HUES6 (cell line): ENCODE measurements around the gene PROX1.

Experiments
- H3K27ac ChIP-seq: 2 replicates; pipeline ENCODE4 v1.7.0; 2013; ENCODE audit warnings: low read depth, mild to moderate bottlenecking, low read length, inconsistent platforms
- H3K27me3 ChIP-seq: 2 replicates; pipeline ENCODE4 v1.6.1; 2013; ENCODE audit warnings: low read length; ENCODE audit not compliant: control insufficient read depth, insufficient read depth
- H3K36me3 ChIP-seq: 2 replicates; pipeline ENCODE4 v1.6.1; 2013; ENCODE audit warnings: low read length; ENCODE audit not compliant: control insufficient read depth, insufficient read depth
- H3K4me1 ChIP-seq: 2 replicates; pipeline ENCODE4 v1.6.1; 2013; ENCODE audit warnings: low read length; ENCODE audit not compliant: control insufficient read depth, insufficient read depth
- H3K4me3 ChIP-seq: 2 replicates; pipeline ENCODE4 v1.5.1; 2013; ENCODE audit warnings: low read depth, low read length
- H3K9ac ChIP-seq: one replicate; pipeline ENCODE4 v1.6.1; 2013; ENCODE audit warnings: mild to moderate bottlenecking, low read length
- H3K9me3 ChIP-seq: 2 replicates; pipeline ENCODE4 v1.6.1; 2013; ENCODE audit warnings: low read depth, low read length; ENCODE audit not compliant: control insufficient read depth, insufficient read depth

The PROX1 gene

GRCh38 chr1:214022810-214023425 lies 35.1 kb downstream of the PROX1 start:
- H3K36me3 ChIP-seq = no peaks in the 10 kb centered on the region
- H3K4me1 ChIP-seq = peaks cover 14% of the 10 kb centered on the region
- no peak overlapping the region for H3K9ac ChIP-seq

GRCh38 chr1:214026985-214027384 lies 39.2 kb downstream of the PROX1 start:
- Histone ChIP-seq H3K9ac (no peak overlapping the region), H3K27me3 (no peaks in the 10 kb centered on the region), H3K4me3 (peak overlapping the region; percentile 14), H3K36me3 (no peaks in the 10 kb centered on the region), H3K27ac (0 out of 2 replicates have a peak overlapping the region, but pooled peaks have one; percentile 49), H3K4me1 (peaks cover 51% of the 10 kb centered on the region), H3K9me3 (no peaks in the 10 kb centered on the region)

More at GRCh38 chr1:214022810-214023425, 35.1 kb downstream of the PROX1 start:
- Histone ChIP-seq H3K27ac (no peak overlapping the region), H3K4me3 (no peak overlapping the region), H3K27me3 (no peaks in the 10 kb centered on the region), H3K9me3 (no peaks in the 10 kb centered on the region)

- H3K27ac ChIP-seq = peak overlapping the region; percentile 49; the same call in 1 of the 2 replicates
- no peaks in the 10 kb centered on the region for H3K36me3 ChIP-seq
- H3K27me3 ChIP-seq = no peaks in the 10 kb centered on the region
- H3K4me3 ChIP-seq = peak overlapping the region; percentile 14
- no peak overlapping the region for H3K9ac ChIP-seq
- H3K4me1 ChIP-seq = peaks cover 51% of the 10 kb centered on the region
- no peaks in the 10 kb centered on the region for H3K9me3 ChIP-seq
These were observed 39.7 kb downstream of the PROX1 start for GRCh38 chr1:214027498-214027897.

- no peaks in the 10 kb centered on the region for H3K36me3 ChIP-seq
- no peak overlapping the region for H3K9ac ChIP-seq
- H3K27me3 ChIP-seq = no peaks in the 10 kb centered on the region
- no peak overlapping the region for H3K27ac ChIP-seq
- H3K4me1 ChIP-seq = peaks cover 51% of the 10 kb centered on the region
- H3K4me3 ChIP-seq = no peak overlapping the region
- no peaks in the 10 kb centered on the region for H3K9me3 ChIP-seq
These were observed 40.3 kb downstream of the PROX1 start for GRCh38 chr1:214028095-214028494.

- no peaks in the 10 kb centered on the region for H3K9me3 ChIP-seq
- no peak overlapping the region for H3K4me3 ChIP-seq
- H3K4me1 ChIP-seq = peaks cover 51% of the 10 kb centered on the region
- no peak overlapping the region for H3K27ac ChIP-seq
- H3K36me3 ChIP-seq = no peaks in the 10 kb centered on the region
- no peak overlapping the region for H3K9ac ChIP-seq
- no peaks in the 10 kb centered on the region for H3K27me3 ChIP-seq
These were observed 41.1 kb downstream of the PROX1 start for GRCh38 chr1:214028649-214029406.

GRCh38 chr1:214029796-214030195 lies 42.0 kb downstream of the PROX1 start:
- no peaks in the 10 kb centered on the region for H3K27me3 ChIP-seq
- H3K36me3 ChIP-seq = no peaks in the 10 kb centered on the region
- no peak overlapping the region for H3K27ac ChIP-seq
- H3K4me3 ChIP-seq = no peak overlapping the region
- H3K9ac ChIP-seq = no peak overlapping the region
- peaks cover 51% of the 10 kb centered on the region for H3K4me1 ChIP-seq
- H3K9me3 ChIP-seq = no peaks in the 10 kb centered on the region

GRCh38 chr1:214031267-214031650 lies 43.5 kb downstream of the PROX1 start:
- H3K27me3 ChIP-seq = no peaks in the 10 kb centered on the region
- H3K4me3 ChIP-seq = no peak overlapping the region
- H3K27ac ChIP-seq = no peak overlapping the region
- peaks cover 51% of the 10 kb centered on the region for H3K4me1 ChIP-seq
- no peaks in the 10 kb centered on the region for H3K9me3 ChIP-seq
- H3K36me3 ChIP-seq = no peaks in the 10 kb centered on the region
- H3K9ac ChIP-seq = no peak overlapping the region

GRCh38 chr1:214037468-214037867 lies 49.7 kb downstream of the PROX1 start:
- no peak overlapping the region for H3K4me3 ChIP-seq
- no peaks in the 10 kb centered on the region for H3K27me3 ChIP-seq

GRCh38 chr1:214039394-214040018 lies 51.7 kb downstream of the PROX1 start:
- H3K27ac ChIP-seq = no peak overlapping the region
- no peaks in the 10 kb centered on the region for H3K36me3 ChIP-seq
- H3K4me1 ChIP-seq = peaks cover 3% of the 10 kb centered on the region; the same call in 1 of the 2 replicates
- no peaks in the 10 kb centered on the region for H3K27me3 ChIP-seq
- no peak overlapping the region for H3K9ac ChIP-seq
- no peak overlapping the region for H3K4me3 ChIP-seq
- H3K9me3 ChIP-seq = no peaks in the 10 kb centered on the region

More at GRCh38 chr1:214037468-214037867, 49.7 kb downstream of the PROX1 start:
- Histone ChIP-seq H3K27ac (no peak overlapping the region), H3K36me3 (no peaks in the 10 kb centered on the region), H3K4me1 (no peaks in the 10 kb centered on the region; the same call in 1 of the 2 replicates), H3K9ac (no peak overlapping the region), H3K9me3 (no peaks in the 10 kb centered on the region)

GRCh38 chr1:214043167-214043566 lies 55.4 kb downstream of the PROX1 start:
- H3K9me3 ChIP-seq = no peaks in the 10 kb centered on the region; the same call in 1 of the 2 replicates
- peaks cover 4% of the 10 kb centered on the region; the same call in 1 of the 2 replicates for H3K4me1 ChIP-seq
- no peak overlapping the region for H3K9ac ChIP-seq
- no peak overlapping the region for H3K27ac ChIP-seq
- no peaks in the 10 kb centered on the region for H3K36me3 ChIP-seq
- H3K27me3 ChIP-seq = no peaks in the 10 kb centered on the region
- H3K4me3 ChIP-seq = no peak overlapping the region
